ENCODE data around the gene ANKS1A. TPM values are rescaled to one million over a fixed set of nuclear protein-coding genes. Genes with fewer than 3 reads are reported as not detected.

Gene ANKS1A
- total and polyA plus RNA-seq, 3 donors from 2014 or later, result 44.2 to 96.9 (median 95.9) TPM

DNA sequence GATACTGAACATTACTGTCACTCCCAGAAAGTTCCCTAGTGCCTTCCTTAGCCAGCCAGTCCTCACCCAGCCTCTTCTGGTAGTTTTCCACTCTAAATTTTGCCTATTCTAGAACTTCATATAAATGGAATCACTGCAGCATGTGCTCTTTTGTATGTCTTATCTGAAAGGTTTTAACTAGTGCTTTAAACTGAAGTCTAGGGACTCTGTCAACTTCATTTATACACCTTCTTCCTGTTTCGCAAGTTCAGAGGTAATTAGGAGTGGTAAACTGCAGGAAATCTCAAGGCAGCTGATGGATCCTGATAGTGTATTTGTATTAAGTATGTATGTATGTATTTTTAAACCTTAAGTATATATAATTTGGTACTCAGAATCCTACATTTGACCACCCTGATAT is 157.8 kb downstream of the ANKS1A start:
- DNase-seq, result no peak
- intact Hi-C loops (cut with DNase I; ENCODE audit: low total_unique reads), result no loop called here
- Histone ChIP-seq H3K9me3 (no peaks in the 10 kb centered on the region), H3K27ac (peak overlapping the region; percentile 56 to 79), H3K36me3 (ENCODE audit: low read depth, missing control alignments) (no peaks in the 10 kb centered on the region), H3K4me3 (no peak overlapping the region), H3K27me3 (no peaks in the 10 kb centered on the region), H3K4me1 (peaks cover 70% of the 10 kb centered on the region)
- 81 to 96% methylated on average over 1 of the region's 1 CpG for WGBS, 2 donors
- TF ChIP-seq, protein P1, sequence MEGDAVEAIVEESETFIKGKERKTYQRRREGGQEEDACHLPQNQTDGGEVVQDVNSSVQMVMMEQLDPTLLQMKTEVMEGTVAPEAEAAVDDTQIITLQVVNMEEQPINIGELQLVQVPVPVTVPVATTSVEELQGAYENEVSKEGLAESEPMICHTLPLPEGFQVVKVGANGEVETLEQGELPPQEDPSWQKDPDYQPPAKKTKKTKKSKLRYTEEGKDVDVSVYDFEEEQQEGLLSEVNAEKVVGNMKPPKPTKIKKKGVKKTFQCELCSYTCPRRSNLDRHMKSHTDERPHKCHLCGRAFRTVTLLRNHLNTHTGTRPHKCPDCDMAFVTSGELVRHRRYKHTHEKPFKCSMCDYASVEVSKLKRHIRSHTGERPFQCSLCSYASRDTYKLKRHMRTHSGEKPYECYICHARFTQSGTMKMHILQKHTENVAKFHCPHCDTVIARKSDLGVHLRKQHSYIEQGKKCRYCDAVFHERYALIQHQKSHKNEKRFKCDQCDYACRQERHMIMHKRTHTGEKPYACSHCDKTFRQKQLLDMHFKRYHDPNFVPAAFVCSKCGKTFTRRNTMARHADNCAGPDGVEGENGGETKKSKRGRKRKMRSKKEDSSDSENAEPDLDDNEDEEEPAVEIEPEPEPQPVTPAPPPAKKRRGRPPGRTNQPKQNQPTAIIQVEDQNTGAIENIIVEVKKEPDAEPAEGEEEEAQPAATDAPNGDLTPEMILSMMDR (IDR thresholded peaks at IDR 0.05), result no peak
- TF ChIP-seq POLR2A (IDR thresholded peaks at IDR 0.05), result no peak

DNA sequence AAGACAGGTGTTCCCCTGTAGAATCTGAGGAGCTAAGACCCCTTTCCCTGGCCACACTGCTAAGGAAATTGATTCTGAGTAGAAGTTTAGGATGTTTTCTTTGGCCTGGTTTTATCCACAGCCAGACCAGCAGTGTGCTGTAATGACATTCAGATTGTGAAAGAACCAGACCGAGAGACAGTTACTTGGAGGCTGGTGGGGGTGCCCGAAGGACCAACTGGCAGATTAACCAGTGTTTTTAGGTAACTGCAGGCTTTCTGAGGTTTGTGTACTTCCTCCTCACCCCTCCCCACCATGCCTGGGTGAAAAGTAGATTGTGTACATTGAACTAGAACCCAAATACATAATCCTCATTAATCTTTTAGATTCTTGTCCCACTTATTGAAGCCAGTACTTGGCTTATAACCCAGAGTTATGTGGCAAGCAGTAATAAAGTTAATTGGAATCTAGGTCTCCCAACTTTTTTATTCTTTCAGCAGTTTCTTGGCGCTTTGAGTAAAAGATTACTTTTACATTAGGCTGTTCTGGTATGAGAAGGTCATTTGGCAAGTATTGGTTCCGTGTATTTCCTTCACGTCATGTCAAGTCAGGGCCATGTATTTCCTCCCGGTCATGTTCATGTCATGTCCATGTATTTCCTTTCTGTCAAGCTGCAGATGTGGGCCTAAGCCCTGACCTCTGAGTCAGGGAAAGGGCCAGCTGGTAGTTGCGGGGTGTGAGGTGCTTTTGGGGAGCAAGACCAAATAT is 158.4 kb downstream of the ANKS1A start:
- Histone ChIP-seq H3K4me1 (peaks cover 73% of the 10 kb centered on the region), H3K36me3 (ENCODE audit: low read depth, missing control alignments) (no peaks in the 10 kb centered on the region), H3K27ac (peak overlapping the region; percentile 56 to 79), H3K9me3 (no peaks in the 10 kb centered on the region), H3K27me3 (no peaks in the 10 kb centered on the region), H3K4me3 (no peak overlapping the region)
- 47 to 60% methylated on average over 7 of the region's 7 CpGs for WGBS, 2 donors
- intact Hi-C loops (cut with DNase I; ENCODE audit: low total_unique reads), result no loop called here
- TF ChIP-seq, protein P1 (IDR thresholded peaks at IDR 0.05), result no peak
- TF ChIP-seq POLR2A (IDR thresholded peaks at IDR 0.05), result no peak
- DNase-seq, result no peak

DNA sequence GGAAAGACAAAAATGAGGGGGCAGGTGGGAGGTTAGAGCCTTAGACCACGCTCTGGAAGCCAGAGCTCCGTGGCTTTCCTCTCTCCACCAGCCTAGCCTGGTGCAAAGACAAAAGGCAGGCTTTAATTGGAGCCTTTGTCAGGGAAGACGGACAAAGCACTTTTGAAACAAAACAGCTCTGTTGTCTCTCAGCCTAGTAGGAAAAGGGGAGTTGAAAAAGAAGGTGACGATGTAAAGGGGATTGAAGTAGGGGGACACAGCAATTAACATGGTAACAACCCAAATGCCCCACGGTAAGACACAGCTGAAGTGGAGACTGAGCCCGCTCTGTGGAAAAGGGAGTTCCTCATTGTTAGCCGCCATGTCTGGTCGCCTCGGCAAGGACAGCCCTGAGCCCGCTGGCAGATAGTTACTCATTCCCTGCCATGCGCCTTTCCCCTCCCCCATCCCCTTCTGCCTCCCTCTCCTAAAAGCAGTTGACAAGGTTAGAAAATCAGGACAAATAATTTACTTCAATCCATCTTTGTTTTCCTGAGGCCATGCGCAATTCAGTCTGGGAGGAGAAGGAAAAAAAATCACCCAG is 159.1 kb downstream of the ANKS1A start:
- 62 to 65% methylated on average over 12 of the region's 12 CpGs for WGBS, 2 donors
- peak overlapping the region; percentile 56 to 79 for H3K27ac ChIP-seq
- TF ChIP-seq POLR2A (IDR thresholded peaks at IDR 0.05), result no peak
- TF ChIP-seq, protein P1 (IDR thresholded peaks at IDR 0.05), result no peak
- intact Hi-C loops (cut with DNase I; ENCODE audit: low total_unique reads), result no loop called here
- H3K9me3 ChIP-seq, result no peaks in the 10 kb centered on the region
- H3K4me1 ChIP-seq, result peaks cover 80% of the 10 kb centered on the region
- no peak overlapping the region for H3K4me3 ChIP-seq
- peak; percentile 59 for DNase-seq
- no peaks in the 10 kb centered on the region for H3K27me3 ChIP-seq
- no peaks in the 10 kb centered on the region for H3K36me3 ChIP-seq (ENCODE audit: low read depth, missing control alignments)

DNA sequence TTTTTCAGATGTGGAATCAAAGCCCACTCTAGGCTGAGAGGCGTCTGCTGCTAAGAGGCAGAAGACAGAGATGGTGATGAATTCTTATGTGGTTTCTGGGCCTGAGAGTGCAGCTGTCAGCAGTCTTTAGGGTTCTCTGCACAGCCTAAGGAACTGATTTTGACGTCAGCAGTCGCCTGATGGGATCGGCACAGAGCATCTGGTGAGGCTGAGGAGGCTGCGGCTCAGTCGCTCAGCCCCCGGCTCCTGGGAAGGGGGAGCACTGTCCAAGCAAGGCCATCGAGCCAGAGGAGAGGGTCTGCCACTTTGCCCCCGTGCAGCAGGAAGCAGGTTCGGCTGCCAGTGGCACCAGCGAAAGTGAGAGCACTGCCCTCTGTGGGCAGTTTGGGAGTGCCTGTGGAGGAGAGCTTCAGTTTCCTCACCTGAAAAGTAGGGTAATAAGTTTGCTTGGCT is 159.6 kb downstream of the ANKS1A start:
- intact Hi-C loops (cut with DNase I; ENCODE audit: low total_unique reads), result no loop called here
- 53 to 69% methylated on average over 7 to 11 of the region's 11 CpGs for WGBS, 2 donors
- Histone ChIP-seq H3K4me3 (no peak overlapping the region), H3K27me3 (no peaks in the 10 kb centered on the region), H3K9me3 (no peaks in the 10 kb centered on the region), H3K4me1 (peaks cover 84% of the 10 kb centered on the region), H3K36me3 (ENCODE audit: low read depth, missing control alignments) (no peaks in the 10 kb centered on the region), H3K27ac (peak overlapping the region; percentile 56 to 79)
- peak; percentile 61 for DNase-seq
- TF ChIP-seq POLR2A (IDR thresholded peaks at IDR 0.05), result no peak
- TF ChIP-seq, protein P1 (IDR thresholded peaks at IDR 0.05), result no peak

Measured in testis (tissue), 3 donors.